HG03575 (cell line): Measurements from ENCODE around the gene SLC25A25.

Experiments used
- ATAC-seq: cut with Tn5 transposase; IDR thresholded peaks from one replicate; pipeline ENCODE4 v1.9.1; 2021; ENCODE audit not compliant: unreplicated experiment, insufficient number of reproducible peaks, low FRiP score; ENCODE audit errors: extremely low read depth

The SLC25A25 gene

GRCh38 chr9:128048663-128049062 lies 19.4 kb upstream of the SLC25A25 start:
- no peak for ATAC-seq

- ATAC-seq: no peak
These were observed 18.2 kb upstream of the SLC25A25 start for GRCh38 chr9:128049843-128050242.

- ATAC-seq: no peak
These were observed 15.9 kb upstream of the SLC25A25 start for GRCh38 chr9:128051932-128052709.

- no peak for ATAC-seq
These were observed 14.5 kb upstream of the SLC25A25 start for GRCh38 chr9:128053560-128053959.

- ATAC-seq: no peak
These were observed 13.9 kb upstream of the SLC25A25 start for GRCh38 chr9:128054087-128054486.

- no peak for ATAC-seq
These were observed 12.5 kb upstream of the SLC25A25 start for GRCh38 chr9:128055344-128056040.

- no peak for ATAC-seq
These were observed 11.9 kb upstream of the SLC25A25 start for GRCh38 chr9:128056086-128056485.

- ATAC-seq: no peak
These were observed 10.9 kb upstream of the SLC25A25 start for GRCh38 chr9:128056887-128057723.

- ATAC-seq: no peak
These were observed 10.2 kb upstream of the SLC25A25 start for GRCh38 chr9:128057724-128058409.

GRCh38 chr9:128059365-128059983 lies 8.6 kb upstream of the SLC25A25 start:
- ATAC-seq: no peak

- no peak for ATAC-seq
These were observed 6.6 kb upstream of the SLC25A25 start for GRCh38 chr9:128061275-128061960.

- no peak for ATAC-seq
These were observed 5.8 kb upstream of the SLC25A25 start for GRCh38 chr9:128062279-128062678.

- no peak for ATAC-seq
These were observed 4.9 kb upstream of the SLC25A25 start for GRCh38 chr9:128062846-128063831.

GRCh38 chr9:128065907-128066712 lies 1.9 kb upstream of the SLC25A25 start:
- no peak for ATAC-seq

- peak; percentile 52 for ATAC-seq
These were observed 1.1 kb upstream of the SLC25A25 start, which contains the start of gene NAIF1 for GRCh38 chr9:128066713-128067644. TSS of gene NAIF1 (minus strand) at chr9:128067320. CDS start at chr9:128067101, 219 bp downstream.
